NT2/D1 (cell line): Measurements from ENCODE around the gene ELF3.

ENCODE experiments used
- SUZ12 ChIP-seq: IDR thresholded peaks from 2 replicates; pipeline ENCODE4 v1.6.1; 2011; ENCODE audit not compliant: insufficient read length, insufficient read depth; ENCODE audit errors: extremely low read depth
- YY1 ChIP-seq: IDR thresholded peaks from 2 replicates; pipeline ENCODE4 v1.6.1; 2011; ENCODE audit not compliant: insufficient read length, insufficient read depth
- ZNF274 ChIP-seq: IDR thresholded peaks from 2 replicates; pipeline ENCODE4 v1.6.1; 2011; ENCODE audit warnings: mild to moderate bottlenecking, low read depth, low read length

GRCh38 chr1:201966171-201966570 lies 44.2 kb upstream of the ELF3 start:
- TF ChIP-seq YY1, result no peak
- TF ChIP-seq SUZ12, result no peak
- no peak for TF ChIP-seq ZNF274
